G401.6 (cell line): ENCODE data around the gene TMEM92.

ENCODE experiments used
- FAIRE-seq: peaks from 2 replicates; lab custom pipeline; 2012; peaks lifted over from hg19 to GRCh38; lab: Jason Lieb, UNC

The TMEM92 gene

DNA sequence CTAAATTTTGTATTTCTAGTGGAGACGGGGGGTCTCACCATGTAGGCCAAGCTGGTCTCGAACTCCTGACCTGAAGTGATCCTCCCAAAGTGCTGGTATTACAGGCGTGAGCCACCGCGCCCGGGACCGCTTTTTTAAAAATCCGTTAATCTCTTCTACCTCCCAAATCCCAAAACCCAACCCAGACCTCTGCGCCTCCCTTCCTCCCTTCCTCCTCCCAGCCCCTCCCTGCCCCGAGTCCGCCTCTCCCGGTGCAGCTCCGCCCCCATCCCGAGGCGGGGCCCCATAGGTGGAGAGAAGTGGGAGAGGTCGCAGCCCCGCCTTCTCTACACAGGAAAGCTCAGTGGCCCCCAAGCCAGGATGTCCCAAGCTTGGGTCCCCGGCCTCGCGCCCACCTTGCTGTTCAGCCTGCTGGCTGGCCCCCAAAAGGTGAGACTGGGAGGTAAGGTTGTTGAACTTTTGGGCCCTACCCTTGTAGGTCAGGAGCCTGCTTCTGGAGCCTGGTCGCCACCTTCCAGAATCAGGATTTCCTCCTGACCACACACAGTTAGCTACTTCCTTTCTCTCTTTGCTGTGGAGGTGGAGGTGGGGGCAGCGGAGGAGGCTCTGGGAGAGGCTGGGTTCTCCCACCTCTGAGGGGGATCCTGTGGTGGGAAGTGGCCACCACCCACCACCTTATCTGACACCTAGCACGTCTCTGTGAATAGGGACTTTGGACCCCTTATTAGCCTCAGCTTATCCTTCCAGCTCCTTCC, at the start of gene TMEM92:
TMEM92 (plus strand) TSS at position 325 of the 755 bp plus-strand sequence; CDS start at position 361, 36 bp downstream.
- FAIRE-seq = no peak

DNA sequence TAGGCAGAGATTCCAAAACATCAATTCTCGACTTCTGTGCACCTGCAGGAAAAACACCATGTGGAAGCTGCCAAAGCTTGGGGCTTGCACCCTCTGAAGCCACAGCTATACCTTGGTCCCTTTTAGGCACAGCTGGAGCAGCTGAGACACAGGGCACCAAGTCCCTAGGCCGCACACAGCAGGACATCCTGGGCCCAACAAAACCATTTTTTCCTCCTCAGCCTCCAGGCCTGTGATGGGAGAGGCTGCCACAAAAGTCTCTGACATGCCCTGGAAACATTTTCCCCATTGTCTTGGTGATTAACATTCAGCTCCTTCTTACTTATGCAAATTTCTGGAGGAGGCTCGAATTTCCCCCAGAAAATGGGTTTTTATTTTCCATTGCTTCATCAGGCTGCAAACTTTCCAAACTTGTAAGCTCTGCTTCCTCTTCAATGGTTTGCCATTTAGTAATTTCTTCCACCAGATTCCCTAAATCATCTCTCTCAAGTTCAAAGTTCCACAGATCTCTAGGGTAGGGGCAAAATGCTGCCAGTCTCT, 48.5 kb upstream of the TMEM92 start:
- no peak for FAIRE-seq

DNA sequence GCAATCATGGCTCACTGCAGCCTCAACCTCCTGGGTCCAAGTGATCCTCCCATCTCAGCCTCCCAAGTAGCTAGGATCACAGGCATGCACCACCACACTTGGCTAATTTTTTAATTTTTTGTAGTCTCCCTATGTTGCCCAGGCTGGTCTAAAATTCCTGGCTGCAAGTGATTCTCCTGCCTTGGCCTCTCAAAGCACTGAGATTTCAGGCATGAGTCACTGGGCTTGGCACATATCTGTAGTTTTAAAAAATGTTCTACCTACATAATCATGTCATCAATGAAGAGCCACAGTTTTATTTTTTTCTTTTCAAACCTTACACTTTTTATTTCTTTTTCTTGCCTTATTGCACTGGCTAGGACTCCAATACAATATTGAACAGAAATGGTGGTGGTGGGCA, 39.7 kb upstream of the TMEM92 start:
- FAIRE-seq = no peak

DNA sequence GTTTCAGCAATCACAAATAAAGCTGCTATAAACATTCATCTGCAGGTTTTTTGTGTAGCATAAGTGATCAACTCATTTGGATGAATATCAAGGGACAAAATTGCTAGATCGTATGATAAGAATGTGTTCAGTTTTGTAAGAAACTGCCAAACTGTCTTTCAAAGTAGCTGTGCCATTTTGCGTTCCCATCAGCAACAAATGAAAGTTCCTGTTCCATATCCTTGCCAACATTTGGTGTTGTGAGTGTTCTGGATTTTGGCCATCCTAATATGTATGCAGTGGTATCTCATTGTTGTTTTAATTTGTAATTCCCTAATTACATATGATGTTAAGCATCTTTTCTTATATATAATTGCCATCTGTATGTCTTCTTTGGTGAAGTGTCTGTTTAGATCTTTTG, 36.4 kb upstream of the TMEM92 start:
- FAIRE-seq = no peak

DNA sequence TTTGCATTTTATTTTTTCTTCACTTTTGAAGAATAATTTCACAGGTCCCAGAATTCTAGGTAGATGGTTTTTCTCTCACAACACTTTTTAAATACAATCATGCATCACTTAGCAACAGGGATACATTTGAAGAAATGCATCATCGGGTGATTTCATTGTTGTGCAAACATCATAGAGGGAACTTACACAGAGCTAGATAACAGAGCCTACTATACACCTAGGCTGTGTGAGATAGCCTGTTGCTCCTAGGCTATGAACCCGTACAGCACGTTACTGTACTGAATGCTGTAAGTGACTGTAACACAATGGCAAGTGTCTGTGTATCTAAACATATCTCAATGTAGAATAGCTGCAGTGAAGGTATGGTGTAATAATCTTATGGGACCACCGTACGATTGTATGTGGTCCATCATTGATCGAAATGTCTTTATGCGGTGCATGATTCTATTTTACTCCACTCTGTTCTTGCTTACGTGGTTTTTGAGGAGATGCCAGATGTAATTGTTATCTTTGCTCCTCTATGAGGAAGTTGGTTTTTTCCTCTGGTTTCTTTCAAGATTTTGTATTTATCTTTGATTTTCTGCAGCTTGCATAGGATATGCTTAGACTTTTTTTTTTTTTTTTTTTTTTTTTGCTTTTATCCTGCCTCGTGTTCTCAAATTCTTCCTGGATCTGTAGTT, 35.5 kb upstream of the TMEM92 start:
- no peak for FAIRE-seq

DNA sequence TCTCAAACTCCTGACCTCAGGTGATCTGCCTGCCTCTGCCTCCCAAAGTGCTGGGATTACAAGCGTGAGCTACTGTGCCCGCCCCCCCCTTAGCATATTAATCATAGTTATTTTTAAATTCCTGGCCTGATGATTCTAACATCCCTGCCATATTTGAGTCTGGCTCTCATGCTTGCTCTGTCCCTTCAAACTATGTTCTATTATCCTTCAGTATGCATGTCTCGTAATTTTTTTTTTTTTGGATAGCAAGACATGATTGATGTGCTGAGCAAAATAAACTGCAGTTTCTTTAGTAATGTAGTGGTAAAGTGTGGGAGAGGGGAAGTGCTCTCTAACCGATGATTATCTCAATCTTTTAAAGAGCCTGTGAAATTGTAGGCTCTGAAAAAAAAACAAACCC, 34.3 kb upstream of the TMEM92 start:
- FAIRE-seq = no peak

DNA sequence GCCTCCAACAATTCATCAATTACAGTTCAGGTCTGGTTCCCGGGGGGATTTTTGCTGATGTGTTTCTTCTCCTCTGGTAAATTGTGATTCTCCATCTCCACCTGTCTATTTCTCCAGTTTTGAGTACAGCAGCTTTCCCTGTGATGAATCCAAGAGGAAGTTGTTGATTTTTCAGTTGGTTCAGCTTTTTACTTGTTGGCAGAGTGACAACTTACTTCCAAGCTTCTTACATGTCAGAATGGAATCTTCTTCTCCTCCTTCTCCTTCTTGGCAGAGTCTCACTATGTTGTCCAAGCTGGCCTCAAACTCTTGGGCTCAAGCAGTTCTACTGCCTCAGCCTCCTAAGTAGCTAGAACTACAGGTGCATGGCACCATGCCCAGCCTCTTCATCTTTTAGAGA, 33.4 kb upstream of the TMEM92 start:
- FAIRE-seq = no peak

DNA sequence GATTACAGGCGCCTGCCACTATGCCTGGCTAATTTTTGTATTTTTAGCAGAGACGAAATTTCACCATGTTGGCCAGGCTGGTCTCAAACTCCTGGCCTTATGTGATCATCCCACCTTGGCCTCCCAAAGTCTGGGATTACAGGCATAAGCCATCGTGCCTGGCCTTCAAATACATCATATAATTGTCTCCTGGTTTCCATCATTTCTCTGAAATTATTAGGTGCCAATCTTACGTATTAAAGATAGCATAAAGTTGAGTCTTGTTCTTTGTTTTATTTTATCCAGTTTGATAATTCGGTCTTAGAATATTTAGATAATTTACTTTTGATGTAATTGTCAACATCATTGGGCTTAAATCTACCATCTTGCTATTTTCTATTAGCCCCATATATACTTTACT, 32.8 kb upstream of the TMEM92 start:
- FAIRE-seq = no peak

DNA sequence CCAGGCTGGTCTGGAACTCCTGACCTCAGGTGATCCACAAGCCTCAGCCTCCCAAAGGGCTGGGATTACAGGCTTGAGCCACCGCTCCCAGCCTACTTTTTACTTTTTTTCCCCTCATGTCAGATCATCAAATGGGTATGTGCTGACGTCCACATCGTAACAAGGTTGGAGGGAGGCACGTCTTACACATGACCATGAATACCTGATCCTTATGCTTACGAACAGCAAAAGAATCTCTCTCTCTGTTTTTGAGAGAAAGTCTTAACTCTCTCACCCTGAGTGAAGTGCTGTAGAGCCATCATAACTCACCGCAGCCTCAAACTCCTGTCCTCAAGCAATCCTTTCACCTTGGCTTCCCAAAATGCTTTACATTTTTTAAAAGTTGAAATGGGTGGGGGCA, 29.5 kb upstream of the TMEM92 start:
- FAIRE-seq = no peak

DNA sequence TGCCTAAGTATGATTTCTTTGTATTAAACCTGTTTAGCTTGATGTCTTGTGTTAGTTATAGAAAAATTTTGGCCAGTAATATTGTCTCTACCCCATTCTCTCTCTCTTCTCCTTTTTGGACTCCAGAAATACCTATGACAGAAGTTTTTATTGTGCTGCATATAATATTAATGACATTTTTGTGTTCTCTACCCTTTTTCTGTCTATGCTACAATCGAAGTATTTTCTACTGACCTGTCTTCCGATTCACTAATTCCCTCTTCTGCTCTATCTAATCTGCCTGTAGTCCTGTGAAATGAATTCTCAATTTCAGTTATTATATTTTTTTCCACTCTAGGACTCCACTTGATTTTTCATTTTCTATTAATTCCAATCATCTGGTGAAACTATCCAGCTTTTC, 26.0 kb upstream of the TMEM92 start:
- no peak for FAIRE-seq

DNA sequence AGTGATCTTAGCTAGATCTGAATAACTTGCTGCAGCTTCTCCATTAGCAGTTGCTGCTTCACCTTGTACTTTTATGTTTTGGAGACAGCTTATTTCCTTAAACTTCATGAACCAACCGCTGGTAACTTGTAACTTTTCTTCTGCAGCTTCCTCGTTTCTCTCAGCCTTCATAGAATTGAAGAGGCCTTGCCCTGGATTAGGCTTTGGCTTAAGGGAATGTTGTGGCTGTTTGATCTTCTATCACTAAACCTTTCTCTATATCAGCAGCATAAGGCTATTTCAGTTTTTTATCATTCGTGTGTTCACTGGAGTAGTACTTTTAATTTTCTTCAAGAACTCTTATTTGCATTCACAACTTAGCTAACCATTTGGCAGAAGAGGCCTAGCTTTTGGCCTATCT, 21.5 kb upstream of the TMEM92 start:
- no peak for FAIRE-seq

DNA sequence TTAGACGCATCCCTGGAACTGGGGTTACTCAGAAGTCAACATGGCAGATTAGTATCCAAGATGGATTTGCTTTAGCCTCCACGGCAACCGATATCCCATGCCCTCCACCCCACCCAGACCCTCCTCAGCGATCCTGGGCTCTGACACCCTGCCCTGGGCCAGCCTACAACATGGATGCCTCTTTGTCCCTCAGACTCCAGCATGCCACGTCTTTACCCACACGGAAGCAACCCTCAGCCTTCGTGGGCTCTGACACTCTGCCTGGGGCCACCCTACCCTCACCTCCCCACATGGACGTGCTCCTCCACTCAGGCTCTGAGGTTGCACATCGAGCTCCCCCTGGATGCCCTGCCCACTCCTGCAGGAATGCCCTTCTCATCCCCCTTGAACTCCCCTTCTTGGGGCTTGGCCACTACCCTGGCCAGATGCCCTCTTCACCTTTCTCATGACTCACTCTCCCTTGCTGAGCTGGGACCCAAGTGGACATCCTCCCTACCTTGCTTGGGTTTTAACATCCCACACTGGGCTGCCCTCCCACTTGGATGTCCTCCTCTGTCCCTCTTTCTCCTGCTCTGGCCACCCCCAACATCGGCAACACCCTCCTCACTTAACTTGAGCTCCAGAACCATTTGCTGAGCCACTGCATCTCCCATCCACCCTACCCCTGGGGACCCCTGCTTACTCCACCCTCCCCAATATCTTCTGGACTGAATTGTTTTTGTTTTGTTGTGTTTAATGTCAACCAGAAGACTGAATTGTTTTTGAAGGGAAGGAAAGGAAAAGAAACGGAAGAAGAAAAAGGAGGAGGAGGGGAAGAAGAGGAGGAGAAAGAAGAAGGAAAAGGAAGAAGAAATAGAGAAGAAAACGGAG, 18.3 kb upstream of the TMEM92 start:
- no peak for FAIRE-seq

DNA sequence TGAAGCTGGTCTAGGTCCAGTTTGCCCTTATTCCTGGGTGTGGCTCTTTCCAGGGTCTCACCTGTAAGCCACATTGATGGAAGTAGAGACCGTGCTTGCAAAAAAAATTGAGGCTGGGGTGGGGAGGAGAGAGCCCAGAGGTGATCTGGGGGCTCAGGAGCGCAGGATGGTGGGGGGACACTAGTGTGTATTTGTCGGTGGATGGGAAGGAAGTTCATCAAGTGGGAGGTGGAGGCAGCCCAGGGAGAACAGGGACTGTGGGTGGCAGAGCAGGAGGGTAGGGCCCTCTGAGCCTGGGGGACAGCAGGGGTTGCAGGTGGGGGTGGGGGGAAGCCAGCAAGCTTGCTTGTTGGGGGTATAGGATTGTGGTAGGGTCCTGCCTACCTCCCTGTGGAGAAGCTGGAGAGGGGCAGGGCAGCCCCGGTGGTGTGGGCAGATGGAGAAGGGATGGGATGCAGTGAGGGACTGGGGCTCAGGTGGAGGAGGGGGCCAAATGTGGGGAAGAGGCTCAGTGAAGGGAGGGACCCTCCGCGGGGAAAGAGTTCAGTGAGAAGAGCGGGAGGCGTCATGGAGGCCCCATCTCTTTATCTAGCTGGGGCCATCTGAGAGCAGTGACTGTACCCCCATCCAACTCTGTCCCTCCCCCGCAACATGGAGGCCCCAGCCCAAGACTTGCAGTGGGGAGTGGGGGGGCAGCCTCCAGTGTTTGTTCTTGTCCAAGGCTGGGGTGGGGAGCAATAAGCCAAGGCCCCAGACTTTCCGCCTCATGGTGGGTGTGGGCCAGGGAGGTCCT, 17.2 kb upstream of the TMEM92 start:
- FAIRE-seq = no peak

DNA sequence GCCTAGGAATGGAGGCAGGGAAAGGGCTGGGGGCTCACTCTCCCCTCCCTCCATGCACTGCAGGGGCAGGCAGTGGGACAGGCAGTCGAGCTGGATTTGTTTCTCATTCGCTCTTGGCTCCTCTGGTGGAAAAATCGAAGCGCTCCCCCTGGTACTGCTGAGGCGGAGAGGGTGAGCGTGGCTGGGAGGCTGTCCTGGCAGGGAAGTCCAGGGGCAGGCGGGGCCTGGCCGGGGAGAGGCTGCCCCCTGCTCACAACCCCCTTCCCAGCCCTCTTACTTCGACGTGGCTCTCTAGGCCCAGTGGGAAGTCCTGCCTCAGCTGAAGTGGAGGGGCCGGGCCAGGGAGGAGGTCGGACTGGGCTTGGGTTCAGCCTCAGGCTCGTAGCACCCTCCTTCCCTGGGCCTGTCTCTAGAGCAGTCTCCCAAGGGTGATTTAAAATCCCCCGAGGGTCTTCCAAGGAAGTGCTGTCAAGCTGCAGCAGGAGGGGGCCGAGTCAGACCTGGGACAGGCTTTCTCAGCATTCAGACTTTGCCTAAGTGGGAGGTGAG, 16.5 kb upstream of the TMEM92 start:
- no peak for FAIRE-seq

DNA sequence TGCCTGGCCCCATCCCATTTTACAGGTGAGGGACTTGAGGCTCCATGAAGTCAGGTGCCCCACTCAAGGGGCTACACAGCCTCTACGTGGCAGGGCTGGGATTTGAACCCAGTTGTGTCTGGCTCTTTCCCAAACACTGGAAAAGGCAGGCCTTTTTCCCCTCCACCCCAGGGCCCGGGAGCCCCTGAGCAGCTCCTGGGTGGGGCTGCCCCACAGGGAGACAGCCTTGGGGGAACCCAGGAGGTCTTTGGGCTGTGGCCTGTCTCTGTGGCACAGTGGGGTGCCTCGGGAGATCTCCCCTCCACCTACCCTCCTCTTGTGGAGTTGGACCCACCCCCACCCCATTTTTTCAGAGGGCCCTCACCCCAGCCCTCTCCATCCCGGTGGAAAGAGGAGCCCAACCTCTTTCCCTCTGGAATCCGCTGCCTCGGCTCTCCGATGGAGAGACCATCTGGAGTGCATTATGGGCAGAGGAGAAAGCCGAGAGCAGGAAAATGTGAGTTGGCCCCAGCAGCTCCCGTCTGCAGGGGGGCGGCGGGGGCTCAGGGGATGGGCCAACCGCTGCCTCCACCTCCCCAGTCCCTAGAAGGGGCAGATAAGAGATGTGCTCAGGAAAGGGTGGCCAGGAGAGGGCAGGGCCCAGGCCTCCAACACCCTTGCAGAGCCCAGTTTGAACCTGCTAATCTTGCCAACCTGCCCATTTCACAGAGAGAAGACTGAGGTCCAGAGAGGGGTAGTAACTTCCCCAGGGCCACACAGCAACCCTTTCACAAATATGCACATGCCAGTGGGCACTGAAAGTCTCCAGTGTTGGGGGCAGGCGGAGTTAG, 15.4 kb upstream of the TMEM92 start:
- FAIRE-seq = no peak

DNA sequence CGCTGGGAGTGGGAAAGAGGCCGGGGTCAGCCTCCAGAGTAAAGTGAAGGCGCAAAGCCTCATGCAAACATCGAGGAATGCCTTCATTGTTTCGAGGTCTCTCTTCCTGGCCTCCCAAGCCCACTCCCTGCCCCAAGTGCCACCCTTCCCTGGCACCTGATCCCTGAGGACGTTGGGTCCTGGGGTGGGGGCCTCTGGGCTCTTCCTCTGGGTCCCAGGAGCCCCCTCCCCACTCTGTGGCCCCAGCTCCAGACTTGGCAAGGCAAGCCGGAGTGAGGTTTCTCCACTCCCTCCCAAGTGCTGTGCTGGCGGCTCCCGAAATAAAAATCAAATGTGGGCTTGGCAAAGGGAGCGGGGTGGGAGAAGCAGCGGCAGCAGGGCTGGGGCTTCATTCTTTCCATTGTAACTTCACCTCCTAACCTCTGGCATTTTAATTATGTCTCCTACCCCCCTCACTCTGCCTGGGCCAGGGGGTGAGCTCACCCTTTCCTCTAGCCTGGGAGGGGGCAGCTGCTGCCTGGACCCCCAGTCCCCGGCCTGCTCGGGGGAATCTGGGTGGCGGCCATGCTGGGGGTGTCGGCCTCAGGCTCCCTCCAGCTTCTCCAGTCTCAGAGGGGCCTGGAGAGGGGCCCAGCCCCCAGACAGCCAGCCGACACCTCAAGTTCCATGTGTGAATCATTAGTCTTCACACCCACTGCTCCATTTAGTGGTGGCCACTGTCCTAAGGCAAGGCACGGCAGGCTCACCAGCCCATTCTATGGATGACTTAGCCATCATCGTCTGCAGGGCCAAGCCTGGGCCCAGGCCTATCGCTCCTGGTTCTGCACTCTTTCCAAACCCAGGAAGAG, 14.6 kb upstream of the TMEM92 start:
- FAIRE-seq = no peak

DNA sequence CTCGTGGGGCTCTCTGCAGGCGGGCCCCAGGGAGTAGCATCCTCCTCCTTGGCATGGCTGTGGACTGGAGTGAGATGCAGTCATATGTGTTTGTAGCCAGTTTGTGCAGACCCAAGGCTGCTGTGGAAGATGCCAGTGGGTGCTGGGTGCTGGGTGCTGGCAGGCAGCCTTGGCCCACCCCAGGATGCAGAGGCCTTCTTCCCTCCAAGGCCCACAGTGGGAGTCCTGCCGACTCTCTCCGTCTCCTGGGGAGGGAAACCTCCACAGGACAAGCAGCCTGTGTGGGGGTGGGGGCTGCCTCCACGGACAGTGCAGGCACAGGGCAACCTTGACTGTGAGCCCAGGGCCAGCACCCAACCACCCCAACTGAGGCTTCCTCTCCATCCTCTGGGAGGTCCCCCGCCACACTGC, 13.8 kb upstream of the TMEM92 start:
- FAIRE-seq = no peak

DNA sequence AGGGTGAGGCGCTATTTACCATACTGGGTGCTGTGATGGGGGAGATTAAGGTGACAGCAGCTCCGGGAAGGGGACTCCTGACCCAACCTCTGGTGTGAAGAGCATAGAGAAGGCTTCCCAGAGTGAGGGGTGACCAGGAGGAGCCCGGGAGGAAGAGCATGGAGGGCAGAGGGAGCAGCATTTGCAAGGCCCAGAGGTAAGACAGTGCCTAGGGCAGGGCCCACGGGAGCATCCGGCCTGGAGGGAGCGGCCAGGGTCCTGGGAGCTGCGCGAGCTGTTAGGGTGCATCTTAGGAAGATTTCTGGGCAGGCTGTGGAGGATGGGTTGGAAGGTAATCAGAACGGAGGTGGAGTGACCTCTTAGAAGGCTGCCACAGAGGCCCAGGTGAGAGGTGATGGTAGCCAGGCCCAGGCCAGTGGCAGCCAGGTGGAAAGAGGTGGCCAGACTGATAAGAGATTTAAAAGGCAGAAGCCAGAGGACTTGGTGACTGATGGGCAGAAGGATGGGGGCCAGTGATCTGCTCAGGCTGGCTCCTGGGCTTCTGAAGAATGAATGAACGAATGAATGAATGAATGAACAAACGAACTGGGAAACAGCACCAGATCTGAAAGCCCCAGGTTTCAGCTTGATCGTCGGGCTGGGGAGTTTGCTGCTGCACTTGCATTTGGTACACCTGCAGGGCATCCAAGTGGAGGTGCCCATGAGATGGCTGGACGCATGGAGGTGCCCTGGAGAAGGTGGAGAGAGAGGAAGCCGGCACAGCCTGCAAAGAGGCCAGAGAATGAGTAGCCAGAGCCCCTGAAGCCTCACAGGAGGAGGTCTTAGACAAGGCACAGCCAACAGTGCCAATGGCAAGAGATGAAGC, 13.0 kb upstream of the TMEM92 start:
- FAIRE-seq = no peak
